DOHH2 (cell line): Measurements from ENCODE around the gene DHRS12.

Source experiments
- CTCF ChIP-seq: fragments of 200-600 bp; sonication (generic); IDR thresholded peaks from one replicate; pipeline ENCODE4 v1.5.1; 2014; ENCODE audit warnings: antibody characterized with exemption, mild to moderate bottlenecking, low read depth, low read length; ENCODE audit not compliant: poor library complexity, severe bottlenecking
- EZH2phosphoT487 ChIP-seq: fragments of 200-600 bp; sonication (generic); IDR thresholded peaks from 2 replicates; pipeline ENCODE4 v1.6.1; 2017; ENCODE audit warnings: borderline replicate concordance, mild to moderate bottlenecking, antibody characterized with exemption, low read length, moderate library complexity, mixed read lengths

- TF ChIP-seq CTCF (no peak), EZH2phosphoT487 (no peak)
These were observed 23.9 kb downstream of the DHRS12 start for GRCh38 chr13:51780099-51780498.
